ENCODE results near the gene MUC21.
"Not testable (repeated sequence)": the region's sequence is repeated elsewhere in the genome, so short reads cannot be mapped to it uniquely, and the experiment has no call there.

Gene MUC21

GRCh38 chr6:31010393-31011060 lies 27.0 kb downstream of the MUC21 start, which contains the start of gene MUC22:
MUC22 (plus strand) TSS chr6:31010474; CDS start chr6:31010707, 233 bp downstream.
- H2BK15ac ChIP-seq (ENCODE audit: low read length) = no peak within 1 kb of the TSS
- no CpG with 5 or more reads among the region's 4 CpGs for WGBS, 2 donors (ENCODE audit: extremely low coverage in 2 of 2, insufficient read length in 2 of 2, insufficient replicate concordance in 1 of 2)
- H3K9ac ChIP-seq (ENCODE audit: low read depth, low read length, poor library complexity) = no peak within 1 kb of the TSS
- no peak within 1 kb of the TSS for H3K23ac ChIP-seq (ENCODE audit: low read depth, low read length, poor library complexity)
- no peak within 1 kb of the TSS for H2BK120ac ChIP-seq (ENCODE audit: low read depth, low read length)
- H3K36me3 ChIP-seq (replicated peaks in 1 of 2; ENCODE audit: control insufficient read depth in 2 of 2, insufficient read depth in 2 of 2, low read length in 2 of 2) = no peaks in the 10 kb centered on the region
- no peak within 1 kb of the TSS for H3K4me2 ChIP-seq (ENCODE audit: insufficient read depth, low read length, poor library complexity, severe bottlenecking)
- H3K14ac ChIP-seq (ENCODE audit: low read length) = no peak within 1 kb of the TSS
- no peak within 1 kb of the TSS for H3K18ac ChIP-seq (ENCODE audit: low read length)
- no peaks in the 10 kb centered on the region for H3K9me3 ChIP-seq (replicated peaks in 1 of 2; ENCODE audit: control insufficient read depth in 2 of 2, insufficient read depth in 1 of 2, low read depth in 1 of 2, low read length in 2 of 2)
- H3K27me3 ChIP-seq (ENCODE audit: control insufficient read depth in 3 of 3, insufficient read depth in 3 of 3, low read depth in 1 of 3, low read length in 3 of 3) = no peaks in the 10 kb centered on the region
- no peak within 1 kb of the TSS for H2AK5ac ChIP-seq (ENCODE audit: low read depth, low read length)
- peak within 1 kb of the TSS; percentile 11 for H4K91ac ChIP-seq (ENCODE audit: low read depth, low read length, poor library complexity)
- H3K4me3 ChIP-seq (ENCODE audit: low read length in 2 of 2) = no peak within 1 kb of the TSS
- H3K4me1 ChIP-seq (ENCODE audit: control insufficient read depth in 2 of 2, insufficient read depth in 1 of 2, low read depth in 1 of 2, low read length in 2 of 2) = no peaks in the 10 kb centered on the region
- no peak within 1 kb of the TSS for H2BK5ac ChIP-seq (ENCODE audit: low read length)
- H3K4ac ChIP-seq (ENCODE audit: low read length) = no peak within 1 kb of the TSS
- H3K79me1 ChIP-seq (ENCODE audit: low read depth, low read length) = peaks cover 2% of the 10 kb centered on the region
- no peak within 1 kb of the TSS for H2BK12ac ChIP-seq (ENCODE audit: low read length)
- no peak within 1 kb of the TSS for H4K8ac ChIP-seq (ENCODE audit: low read depth, low read length)
- H2AFZ ChIP-seq (ENCODE audit: low read length) = no peak within 1 kb of the TSS
- no peak for DNase-seq (ENCODE audit: low spot score)
- H3K27ac ChIP-seq (replicated peaks; ENCODE audit: low read length) = no peak within 1 kb of the TSS

- H3K18ac ChIP-seq (ENCODE audit: low read length) = no peak overlapping the region
- DNase-seq (ENCODE audit: low spot score) = no peak
- no peaks in the 10 kb centered on the region for H3K27me3 ChIP-seq (ENCODE audit: control insufficient read depth in 3 of 3, insufficient read depth in 3 of 3, low read depth in 1 of 3, low read length in 3 of 3)
Measured at GRCh38 chr6:31011153-31011552, 27.6 kb downstream of the MUC21 start.

DNA sequence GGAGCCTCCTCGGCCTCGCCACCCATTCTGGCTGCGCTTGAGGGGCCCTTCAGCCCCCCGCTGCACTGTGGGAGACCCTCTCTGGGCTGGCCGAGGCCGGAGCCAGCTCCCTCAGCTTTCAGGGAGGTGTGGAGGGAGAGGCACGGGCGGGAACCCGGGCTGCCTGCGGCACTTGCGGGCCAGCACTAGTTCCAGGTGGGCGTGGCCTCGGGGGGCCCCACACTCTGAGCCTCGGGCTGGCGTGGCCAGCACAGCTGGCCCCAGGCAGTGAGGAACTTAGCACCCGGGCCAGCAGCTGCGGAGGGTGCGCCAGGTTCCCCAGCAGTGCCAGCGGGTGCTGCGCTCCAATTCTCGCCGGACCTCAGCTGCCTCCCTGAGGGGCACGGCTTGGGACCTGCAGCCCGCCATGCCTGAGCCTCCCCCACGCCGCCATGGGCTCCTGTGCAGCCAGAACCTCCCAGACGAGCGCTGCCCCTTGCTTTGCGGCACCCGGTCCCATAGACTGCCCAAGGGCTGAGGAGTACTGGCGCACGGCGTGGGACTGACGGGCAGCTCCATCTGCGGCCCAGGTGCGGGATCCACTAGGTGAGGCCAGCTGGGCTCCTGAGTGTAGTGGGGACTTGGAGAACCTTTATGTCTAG lies 33.3 kb downstream of the MUC21 start:
- Histone ChIP-seq H3K4ac (ENCODE audit: low read length) (no peak overlapping the region), H2BK15ac (ENCODE audit: low read length) (no peak overlapping the region), H3K79me1 (ENCODE audit: low read depth, low read length) (no peaks in the 10 kb centered on the region), H2AFZ (ENCODE audit: low read length) (no peak overlapping the region), H4K8ac (ENCODE audit: low read depth, low read length) (no peak overlapping the region), H3K9ac (ENCODE audit: low read depth, low read length, poor library complexity) (no peak overlapping the region), H3K23ac (ENCODE audit: low read depth, low read length, poor library complexity) (peak overlapping the region; percentile 35), H3K18ac (ENCODE audit: low read length) (peak overlapping the region; percentile 22), H3K4me3 (ENCODE audit: low read length in 2 of 2) (no peak overlapping the region), H2BK5ac (ENCODE audit: low read length) (peak overlapping the region; percentile 13), H3K36me3 (replicated peaks in 1 of 2; ENCODE audit: control insufficient read depth in 2 of 2, insufficient read depth in 2 of 2, low read length in 2 of 2) (no peaks in the 10 kb centered on the region), H3K27me3 (ENCODE audit: control insufficient read depth in 3 of 3, insufficient read depth in 3 of 3, low read depth in 1 of 3, low read length in 3 of 3) (no peaks in the 10 kb centered on the region), H3K4me2 (ENCODE audit: insufficient read depth, low read length, poor library complexity, severe bottlenecking) (no peak overlapping the region), H2BK120ac (ENCODE audit: low read depth, low read length) (no peak overlapping the region), H2AK5ac (ENCODE audit: low read depth, low read length) (no peak overlapping the region), H3K9me3 (replicated peaks in 1 of 2; ENCODE audit: control insufficient read depth in 2 of 2, insufficient read depth in 1 of 2, low read depth in 1 of 2, low read length in 2 of 2) (no peaks in the 10 kb centered on the region), H3K4me1 (ENCODE audit: control insufficient read depth in 2 of 2, insufficient read depth in 1 of 2, low read depth in 1 of 2, low read length in 2 of 2) (no peaks in the 10 kb centered on the region), H2BK12ac (ENCODE audit: low read length) (no peak overlapping the region), H4K91ac (ENCODE audit: low read depth, low read length, poor library complexity) (no peak overlapping the region), H3K14ac (ENCODE audit: low read length) (no peak overlapping the region), H3K27ac (replicated peaks; ENCODE audit: low read length) (no peak overlapping the region)
- no peak for DNase-seq (ENCODE audit: low spot score)
- no CpG with 5 or more reads among the region's 36 CpGs for WGBS, 2 donors (ENCODE audit: extremely low coverage in 2 of 2, insufficient read length in 2 of 2, insufficient replicate concordance in 1 of 2)

More at GRCh38 chr6:31011153-31011552, 27.6 kb downstream of the MUC21 start:
- Histone ChIP-seq H3K23ac (ENCODE audit: low read depth, low read length, poor library complexity) (no peak overlapping the region), H2AK5ac (ENCODE audit: low read depth, low read length) (no peak overlapping the region), H3K14ac (ENCODE audit: low read length) (no peak overlapping the region), H3K4me3 (ENCODE audit: low read length in 2 of 2) (no peak overlapping the region), H3K9ac (ENCODE audit: low read depth, low read length, poor library complexity) (no peak overlapping the region), H3K4ac (ENCODE audit: low read length) (no peak overlapping the region), H3K36me3 (replicated peaks in 1 of 2; ENCODE audit: control insufficient read depth in 2 of 2, insufficient read depth in 2 of 2, low read length in 2 of 2) (no peaks in the 10 kb centered on the region), H4K8ac (ENCODE audit: low read depth, low read length) (no peak overlapping the region), H4K91ac (ENCODE audit: low read depth, low read length, poor library complexity) (no peak overlapping the region), H2BK5ac (ENCODE audit: low read length) (no peak overlapping the region), H3K27ac (replicated peaks; ENCODE audit: low read length) (no peak overlapping the region), H2BK12ac (ENCODE audit: low read length) (no peak overlapping the region), H3K79me1 (ENCODE audit: low read depth, low read length) (peaks cover 2% of the 10 kb centered on the region), H3K9me3 (replicated peaks in 1 of 2; ENCODE audit: control insufficient read depth in 2 of 2, insufficient read depth in 1 of 2, low read depth in 1 of 2, low read length in 2 of 2) (no peaks in the 10 kb centered on the region), H2AFZ (ENCODE audit: low read length) (no peak overlapping the region), H2BK15ac (ENCODE audit: low read length) (no peak overlapping the region), H3K4me1 (ENCODE audit: control insufficient read depth in 2 of 2, insufficient read depth in 1 of 2, low read depth in 1 of 2, low read length in 2 of 2) (no peaks in the 10 kb centered on the region), H3K4me2 (ENCODE audit: insufficient read depth, low read length, poor library complexity, severe bottlenecking) (no peak overlapping the region), H2BK120ac (ENCODE audit: low read depth, low read length) (no peak overlapping the region)
- WGBS, 2 donors (ENCODE audit: extremely low coverage in 2 of 2, insufficient read length in 2 of 2, insufficient replicate concordance in 1 of 2) = no CpG with 5 or more reads among the region's 6 CpGs

- H3K79me1 ChIP-seq (ENCODE audit: low read depth, low read length); H4K91ac ChIP-seq (ENCODE audit: low read depth, low read length, poor library complexity): not testable (repeated sequence)
- WGBS, 2 donors (ENCODE audit: extremely low coverage in 2 of 2, insufficient read length in 2 of 2, insufficient replicate concordance in 1 of 2) = no CpG with 5 or more reads among the region's 3 CpGs
Measured at GRCh38 chr6:31017436-31017835, 33.9 kb downstream of the MUC21 start.

More at GRCh38 chr6:31017436-31017835, 33.9 kb downstream of the MUC21 start:
- not testable (repeated sequence) for H2AK5ac ChIP-seq (ENCODE audit: low read depth, low read length); H3K14ac ChIP-seq (ENCODE audit: low read length); H3K27me3 ChIP-seq (ENCODE audit: control insufficient read depth in 3 of 3, insufficient read depth in 3 of 3, low read depth in 1 of 3, low read length in 3 of 3); H3K4me1 ChIP-seq (ENCODE audit: control insufficient read depth in 2 of 2, insufficient read depth in 1 of 2, low read depth in 1 of 2, low read length in 2 of 2); H3K23ac ChIP-seq (ENCODE audit: low read depth, low read length, poor library complexity); H3K9me3 ChIP-seq (replicated peaks in 1 of 2; ENCODE audit: control insufficient read depth in 2 of 2, insufficient read depth in 1 of 2, low read depth in 1 of 2, low read length in 2 of 2); H2BK15ac ChIP-seq (ENCODE audit: low read length); H3K36me3 ChIP-seq (replicated peaks in 1 of 2; ENCODE audit: control insufficient read depth in 2 of 2, insufficient read depth in 2 of 2, low read length in 2 of 2); H3K4ac ChIP-seq (ENCODE audit: low read length); H3K27ac ChIP-seq (replicated peaks; ENCODE audit: low read length); H3K4me3 ChIP-seq (ENCODE audit: low read length in 2 of 2); H3K18ac ChIP-seq (ENCODE audit: low read length); H2BK120ac ChIP-seq (ENCODE audit: low read depth, low read length); H4K8ac ChIP-seq (ENCODE audit: low read depth, low read length); H2AFZ ChIP-seq (ENCODE audit: low read length); H2BK12ac ChIP-seq (ENCODE audit: low read length); H3K9ac ChIP-seq (ENCODE audit: low read depth, low read length, poor library complexity); DNase-seq (ENCODE audit: low spot score); H3K4me2 ChIP-seq (ENCODE audit: insufficient read depth, low read length, poor library complexity, severe bottlenecking); H2BK5ac ChIP-seq (ENCODE audit: low read length)

Measured in neuronal stem cell (in vitro differentiated cells).